Stimulated activated CD4-positive, alpha-beta T cell treated with anti-CD3 and anti-CD28 coated beads, Interleukin-12 subunit alpha, Interleukin-12 subunit beta, amount 100 ng/mL, for 24 hours (primary cell): ENCODE measurements around the gene DAZ3.
"Not testable (repeated sequence)": the region's sequence is repeated elsewhere in the genome, so short reads cannot be mapped to it uniquely, and the experiment has no call there.

Experiments
- DNase-seq, 2 experiments: peaks; one replicate each; pipeline ENCODE4 v3.0.0-alpha.2; 2020; ENCODE audit warnings: low read depth in 2 of 2

DAZ3 gene

GRCh38 chrY:24813293-24813692 lies at the start of gene DAZ3:
Gene DAZ3 (minus strand): TSS chrY:24813393. CDS start chrY:24813185, 208 bp downstream.
- DNase-seq, result not testable (repeated sequence)

- DNase-seq, result not testable (repeated sequence)
Measured at GRCh38 chrY:24833619-24834018, 20.4 kb upstream of the DAZ3 start, which contains the start of gene DAZ4. Gene DAZ4 (plus strand): TSS chrY:24833919. CDS start chrY:24834127, 208 bp downstream.

GRCh38 chrY:24825069-24825468 lies 11.9 kb upstream of the DAZ3 start:
- not testable (repeated sequence) for DNase-seq

GRCh38 chrY:24824184-24824879 lies 11.1 kb upstream of the DAZ3 start:
- not testable (repeated sequence) for DNase-seq

GRCh38 chrY:24821836-24822235 lies 8.6 kb upstream of the DAZ3 start:
- not testable (repeated sequence) for DNase-seq
